SU-DHL-6 (cell line): ENCODE results near the gene ZNF304.

Experiments
- CTCF ChIP-seq: fragments of 200-600 bp; sonication (generic); IDR thresholded peaks from one replicate; pipeline ENCODE4 v1.5.1; 2017; ENCODE audit warnings: antibody characterized with exemption, mild to moderate bottlenecking, low read length, moderate library complexity; ENCODE audit not compliant: insufficient read depth, poor library complexity, severe bottlenecking
- EZH2phosphoT487 ChIP-seq: fragments of 200-600 bp; sonication (generic), shearing (Covaris generic); conservative IDR thresholded peaks from 2 replicates; pipeline ENCODE4 v1.6.1; 2018; ENCODE audit warnings: mild to moderate bottlenecking, antibody characterized with exemption, low read length, moderate library complexity, mixed read lengths

- TF ChIP-seq CTCF: no peak
- TF ChIP-seq EZH2phosphoT487: no peak
Observed at GRCh38 chr19:57327993-57328392, 23.1 kb upstream of the ZNF304 start.
